HL-60 (cell line): ENCODE results near the gene LRP1B.

Source experiments
- DNase-seq, 2 experiments: peaks; one replicate each; pipeline ENCODE4 v3.0.0-alpha.2; 2010 to 2020; ENCODE audit warnings: low read depth in 1 of 2, low spot score in 1 of 2
- H3K27ac ChIP-seq: fragments of 250-450 bp; sonication (Bioruptor Pico); replicated peaks from 2 replicates; pipeline ENCODE4 v1.5.1; 2020; ENCODE audit warnings: mild to moderate bottlenecking, moderate library complexity
- H3K27me3 ChIP-seq: fragments of 250-450 bp; sonication (Bioruptor Pico); 2 replicates; pipeline ENCODE4 v1.5.1; 2021; ENCODE audit warnings: mild to moderate bottlenecking, moderate library complexity; ENCODE audit not compliant: insufficient read depth, poor library complexity, severe bottlenecking
- H3K4me3 ChIP-seq: replicated peaks from 2 replicates; pipeline ENCODE4 v1.5.1; 2011; ENCODE audit warnings: mild to moderate bottlenecking, control low read depth, low read length; ENCODE audit not compliant: insufficient read depth
- CTCF ChIP-seq: IDR thresholded peaks from one replicate; pipeline ENCODE4 v1.5.1; 2011; ENCODE audit warnings: low read length, control low read depth, inconsistent platforms; ENCODE audit not compliant: insufficient read depth
- GABPA ChIP-seq: IDR thresholded peaks from 2 replicates; pipeline ENCODE4 v1.6.1; 2012; ENCODE audit warnings: low read depth
- POLR2AphosphoS5 ChIP-seq: IDR thresholded peaks from 2 replicates; pipeline ENCODE4 v1.6.1; 2012; ENCODE audit warnings: low read depth
- REST ChIP-seq: IDR thresholded peaks from 2 replicates; pipeline ENCODE4 v1.6.1; 2012; ENCODE audit warnings: low read depth; ENCODE audit not compliant: insufficient replicate concordance
- SPI1 ChIP-seq: IDR thresholded peaks from 2 replicates; pipeline ENCODE4 v1.6.1; 2012; ENCODE audit warnings: low read depth, mild to moderate bottlenecking, borderline replicate concordance

Gene LRP1B

GRCh38 chr2:141620372-141620771 is 510.4 kb downstream of the LRP1B start:
- H3K27ac ChIP-seq: no peak overlapping the region
- no peaks in the 10 kb centered on the region for H3K27me3 ChIP-seq
- no peak for TF ChIP-seq POLR2AphosphoS5
- no peak for TF ChIP-seq CTCF
- no peak for TF ChIP-seq REST
- TF ChIP-seq SPI1: no peak
- TF ChIP-seq GABPA: no peak
- DNase-seq: no peak
- no peak overlapping the region for H3K4me3 ChIP-seq

GRCh38 chr2:141618457-141618856 is 512.4 kb downstream of the LRP1B start:
- no peak for TF ChIP-seq GABPA
- no peak for TF ChIP-seq REST
- no peak for TF ChIP-seq CTCF
- no peak for TF ChIP-seq SPI1
- no peak for TF ChIP-seq POLR2AphosphoS5
- H3K27me3 ChIP-seq: no peaks in the 10 kb centered on the region
- no peak overlapping the region for H3K4me3 ChIP-seq
- no peak for DNase-seq
- no peak overlapping the region for H3K27ac ChIP-seq

- Histone ChIP-seq H3K27me3 (no peaks in the 10 kb centered on the region), H3K4me3 (no peak overlapping the region), H3K27ac (no peak overlapping the region)
- TF ChIP-seq GABPA (no peak), REST (no peak), SPI1 (no peak)
- no peak for DNase-seq
These were observed 518.8 kb downstream of the LRP1B start for GRCh38 chr2:141611981-141612380.

GRCh38 chr2:141611176-141611571 is 519.6 kb downstream of the LRP1B start:
- Histone ChIP-seq H3K27ac (no peak overlapping the region), H3K4me3 (no peak overlapping the region), H3K27me3 (no peaks in the 10 kb centered on the region)
- TF ChIP-seq SPI1 (no peak), GABPA (no peak), CTCF (no peak), POLR2AphosphoS5 (no peak), REST (no peak)
- DNase-seq: no peak
